GM12892 (cell line): ENCODE data around the gene GULP1.

Experiments used
- POLR2A ChIP-seq: IDR thresholded peaks from 2 replicates; pipeline ENCODE4 v1.6.1; 2011; ENCODE audit warnings: low read depth, low read length, control low read depth
- POLR2AphosphoS5 ChIP-seq: IDR thresholded peaks from 2 replicates; pipeline ENCODE4 v1.6.1; 2011; ENCODE audit warnings: low read depth, low read length, control low read depth
- TAF1 ChIP-seq: IDR thresholded peaks from 2 replicates; pipeline ENCODE4 v1.6.1; 2011; ENCODE audit warnings: low read depth, mild to moderate bottlenecking, control low read depth, low read length, borderline replicate concordance

DNA sequence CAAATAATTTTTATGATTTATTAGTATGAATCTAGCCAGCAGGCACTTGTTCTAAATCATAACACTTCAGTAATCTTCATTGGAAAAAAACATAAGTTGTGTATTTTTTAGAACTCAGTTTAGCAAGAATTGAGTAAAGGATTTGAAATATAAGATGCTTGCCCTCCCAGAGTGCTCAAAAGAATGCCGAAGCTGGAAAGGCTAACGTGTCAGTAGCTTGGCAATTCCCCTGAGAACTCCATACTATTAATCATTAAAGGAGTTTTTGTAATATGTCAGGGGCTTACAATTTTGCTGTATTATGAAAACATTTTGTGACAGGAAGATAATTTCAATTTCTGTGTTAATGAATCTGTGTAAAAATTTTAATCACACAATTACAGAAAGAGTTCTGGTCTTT lies 122.7 kb downstream of the GULP1 start:
- no peak for TF ChIP-seq POLR2A
- TF ChIP-seq TAF1: no peak
- no peak for TF ChIP-seq POLR2AphosphoS5
